GM12891 (cell line): ENCODE results near the gene SPIRE1.

ENCODE experiments used
- PAX5 ChIP-seq: IDR thresholded peaks from 2 replicates; pipeline ENCODE4 v1.6.1; 2011; ENCODE audit warnings: low read length, moderate library complexity, mild to moderate bottlenecking; ENCODE audit not compliant: insufficient read depth, severe bottlenecking
- POLR2A ChIP-seq: IDR thresholded peaks from 2 replicates; pipeline ENCODE4 v1.6.1; 2011; ENCODE audit warnings: low read depth, low read length, control low read depth
- POLR2AphosphoS5 ChIP-seq: IDR thresholded peaks from 2 replicates; pipeline ENCODE4 v1.6.1; 2011; ENCODE audit warnings: low read depth, low read length, control low read depth
- POU2F2 ChIP-seq: IDR thresholded peaks from 2 replicates; pipeline ENCODE4 v1.6.1; 2011; ENCODE audit warnings: low read depth, mild to moderate bottlenecking, control low read depth, low read length, moderate library complexity
- SPI1 ChIP-seq: IDR thresholded peaks from 2 replicates; pipeline ENCODE4 v1.6.1; 2011; ENCODE audit warnings: low read depth, low read length, control low read depth
- TAF1 ChIP-seq: IDR thresholded peaks from 2 replicates; pipeline ENCODE4 v1.6.1; 2011; ENCODE audit warnings: low read depth, low read length, control low read depth

- TF ChIP-seq POLR2AphosphoS5 = no peak
- TF ChIP-seq SPI1 = no peak
- no peak for TF ChIP-seq POLR2A
- TF ChIP-seq TAF1 = no peak
- no peak for TF ChIP-seq PAX5
- no peak for TF ChIP-seq POU2F2
Observed at GRCh38 chr18:12458771-12459170, 199.1 kb downstream of the SPIRE1 start.
